GM12873 (cell line): ENCODE results near the gene NCBP2.

Experiments
- TF ChIP-seq, protein P1 (sequence below): IDR thresholded peaks from 2 replicates; pipeline ENCODE4 v1.5.1; 2012; ENCODE audit warnings: low read depth, mild to moderate bottlenecking, moderate library complexity, low read length, control low read depth; ENCODE audit not compliant: insufficient read depth; ENCODE audit errors: missing control alignments

Gene NCBP2

DNA sequence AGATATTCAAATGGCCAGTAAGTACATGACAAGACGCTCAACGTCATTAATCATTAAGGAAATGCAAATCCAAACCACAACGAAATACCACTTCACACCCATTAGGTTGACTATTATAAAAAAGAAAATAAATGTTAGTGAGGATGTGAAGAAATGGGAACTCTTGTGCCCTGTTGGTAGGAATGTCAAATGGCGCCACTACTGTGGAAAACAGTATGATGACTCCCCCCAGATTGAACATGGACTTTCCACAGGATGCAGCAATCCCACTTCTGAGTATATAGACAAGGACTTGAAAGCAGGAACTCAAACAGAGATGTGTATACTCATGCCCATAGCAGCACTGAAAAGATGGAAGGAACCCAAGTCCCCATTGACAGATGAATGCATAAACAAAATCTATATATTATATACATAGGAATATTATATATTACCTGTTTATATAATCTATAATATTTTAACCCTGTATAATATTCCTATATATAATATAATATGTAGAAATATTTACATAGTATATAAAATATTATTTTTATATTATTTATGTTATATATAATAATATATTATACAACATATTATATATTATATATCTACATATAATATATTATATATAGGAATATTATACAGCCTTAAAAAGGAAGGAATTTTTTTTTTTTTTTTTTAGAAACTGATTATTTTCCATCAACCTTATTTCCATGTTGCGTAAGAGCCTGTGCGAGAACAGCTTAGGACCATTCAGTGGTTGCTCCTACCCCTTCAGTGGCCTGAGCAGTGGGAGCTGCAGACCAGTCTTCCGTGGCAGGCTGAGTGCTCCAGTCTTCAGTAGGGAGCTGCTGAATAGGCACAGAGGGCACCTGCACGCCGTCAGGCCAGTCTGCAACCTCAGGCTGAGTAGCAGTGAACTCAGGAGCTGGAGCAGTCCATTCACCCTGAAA is 43.9 kb upstream of the NCBP2 start:
- TF ChIP-seq, protein P1, sequence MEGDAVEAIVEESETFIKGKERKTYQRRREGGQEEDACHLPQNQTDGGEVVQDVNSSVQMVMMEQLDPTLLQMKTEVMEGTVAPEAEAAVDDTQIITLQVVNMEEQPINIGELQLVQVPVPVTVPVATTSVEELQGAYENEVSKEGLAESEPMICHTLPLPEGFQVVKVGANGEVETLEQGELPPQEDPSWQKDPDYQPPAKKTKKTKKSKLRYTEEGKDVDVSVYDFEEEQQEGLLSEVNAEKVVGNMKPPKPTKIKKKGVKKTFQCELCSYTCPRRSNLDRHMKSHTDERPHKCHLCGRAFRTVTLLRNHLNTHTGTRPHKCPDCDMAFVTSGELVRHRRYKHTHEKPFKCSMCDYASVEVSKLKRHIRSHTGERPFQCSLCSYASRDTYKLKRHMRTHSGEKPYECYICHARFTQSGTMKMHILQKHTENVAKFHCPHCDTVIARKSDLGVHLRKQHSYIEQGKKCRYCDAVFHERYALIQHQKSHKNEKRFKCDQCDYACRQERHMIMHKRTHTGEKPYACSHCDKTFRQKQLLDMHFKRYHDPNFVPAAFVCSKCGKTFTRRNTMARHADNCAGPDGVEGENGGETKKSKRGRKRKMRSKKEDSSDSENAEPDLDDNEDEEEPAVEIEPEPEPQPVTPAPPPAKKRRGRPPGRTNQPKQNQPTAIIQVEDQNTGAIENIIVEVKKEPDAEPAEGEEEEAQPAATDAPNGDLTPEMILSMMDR, result no peak

DNA sequence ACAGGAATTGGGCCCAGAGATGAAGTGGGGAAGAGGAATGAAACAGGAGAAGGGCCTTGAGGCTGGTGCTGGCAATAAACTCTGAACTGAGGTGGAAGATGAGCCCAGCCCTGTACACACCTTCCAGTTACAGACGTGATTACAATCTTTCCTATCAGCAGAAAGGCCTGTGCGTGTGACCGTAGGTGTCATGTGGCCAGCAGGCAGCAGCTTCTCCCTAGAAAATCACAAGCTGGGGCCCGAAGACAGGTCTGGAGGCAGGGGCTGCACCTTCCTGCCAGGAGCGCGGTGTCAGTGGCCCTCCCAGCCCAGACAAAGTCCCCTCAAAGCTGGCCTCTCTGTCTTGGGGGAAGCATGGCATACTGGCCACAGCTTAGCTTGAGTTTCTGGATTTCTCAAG is 43.0 kb upstream of the NCBP2 start:
- TF ChIP-seq, protein P1, result no peak

DNA sequence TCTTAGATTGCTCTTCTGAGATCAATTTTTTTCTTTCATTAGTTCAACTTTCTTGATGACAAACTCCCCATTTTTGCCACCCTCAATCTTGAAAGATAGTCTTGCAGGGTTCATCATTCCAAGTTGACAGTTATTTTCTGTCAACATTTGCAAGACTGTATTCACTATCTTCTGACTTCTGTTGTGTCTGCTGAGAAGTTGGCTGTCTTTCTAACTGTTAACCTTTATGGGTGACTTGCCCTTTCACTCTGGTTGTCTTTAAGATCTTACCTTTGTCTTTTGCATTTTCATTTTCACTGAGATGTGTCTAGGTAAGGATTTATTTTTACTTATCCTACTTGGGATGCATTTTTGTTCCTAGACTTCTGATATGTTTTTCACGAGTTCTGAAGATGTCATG is 40.9 kb upstream of the NCBP2 start:
- TF ChIP-seq, protein P1, result no peak

DNA sequence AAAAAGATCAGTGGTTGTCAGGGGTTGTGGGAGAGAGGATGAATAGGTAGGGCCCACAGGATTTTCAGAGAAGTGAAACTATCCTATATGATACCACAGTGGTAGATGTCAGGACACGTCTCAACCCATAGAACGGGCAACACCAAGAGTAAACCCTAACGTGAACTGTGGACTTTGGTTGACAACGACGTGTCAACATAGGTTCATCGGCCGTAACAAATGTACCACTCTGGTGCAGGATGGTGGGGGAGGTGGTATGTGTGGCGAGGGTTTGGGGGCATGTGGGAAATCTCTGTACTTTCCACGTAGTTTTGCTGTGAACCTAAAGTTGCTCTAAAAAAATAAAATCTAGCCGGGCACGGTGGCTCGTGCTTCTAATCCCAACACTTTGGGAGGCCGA is 39.3 kb upstream of the NCBP2 start:
- TF ChIP-seq, protein P1, result no peak

DNA sequence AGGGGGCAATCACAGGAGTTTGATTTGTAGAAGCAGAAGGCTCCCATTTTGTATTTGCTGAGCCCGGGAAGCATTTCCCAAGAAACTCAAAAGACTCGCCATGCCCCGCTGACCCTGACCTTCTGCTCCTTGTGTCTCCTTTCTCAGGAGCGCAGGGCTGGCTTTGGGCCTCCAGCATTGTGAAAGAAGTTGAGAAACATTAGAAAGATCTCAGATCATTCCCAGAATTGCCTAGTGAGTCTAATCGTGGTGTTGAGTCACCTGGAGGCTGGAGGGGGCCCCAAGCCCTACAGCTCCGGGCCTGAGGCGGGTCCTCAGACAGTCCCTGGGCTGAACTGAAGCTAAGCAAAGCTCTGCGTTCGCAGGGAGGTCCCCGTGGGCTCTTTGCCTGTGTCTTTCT is 37.2 kb upstream of the NCBP2 start:
- TF ChIP-seq, protein P1, result no peak

DNA sequence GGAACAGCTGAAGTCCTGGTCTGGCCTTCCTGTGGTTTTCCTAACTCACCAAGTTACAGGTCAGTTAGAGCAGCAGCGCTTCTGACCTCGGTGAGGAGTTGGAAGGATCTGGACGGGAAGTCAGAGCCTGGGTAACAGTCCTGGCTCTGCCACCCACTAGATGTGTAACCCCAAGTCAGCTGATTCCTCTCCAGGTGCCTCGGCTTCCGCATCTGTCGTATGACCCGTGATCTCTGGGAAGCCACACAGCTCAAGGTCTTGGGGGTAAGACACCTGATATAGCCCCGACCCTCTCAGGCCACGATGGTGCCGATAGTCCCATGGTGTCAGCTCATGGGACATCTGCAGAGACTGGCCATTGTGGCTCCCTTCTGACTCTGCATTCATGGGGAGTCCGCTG is 34.6 kb upstream of the NCBP2 start:
- TF ChIP-seq, protein P1, result no peak

DNA sequence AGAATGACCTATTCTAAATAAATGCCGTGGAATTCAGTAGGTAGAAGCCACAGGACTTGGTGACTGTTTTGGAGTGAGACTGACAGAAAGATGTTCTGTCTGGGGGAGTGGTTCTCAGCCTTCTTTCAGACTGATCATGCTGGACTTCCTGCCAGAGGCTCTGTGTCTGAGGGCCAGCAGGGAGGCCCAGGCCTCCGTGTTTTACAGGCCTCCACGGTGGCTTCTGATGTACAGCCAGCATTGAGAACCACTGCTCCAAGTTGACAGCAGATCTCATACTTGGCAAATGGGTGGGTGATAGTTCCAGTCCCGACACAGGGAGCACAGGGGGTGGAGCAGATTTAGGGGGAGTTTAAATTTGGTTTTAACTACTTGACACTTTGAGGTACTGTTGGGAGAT is 33.0 kb upstream of the NCBP2 start:
- TF ChIP-seq, protein P1, result no peak
